GM12878 (cell line): ENCODE results near the gene IGLON5.

Experiments used
- BCL11A ChIP-seq: IDR thresholded peaks from 2 replicates; pipeline ENCODE4 v1.6.1; 2011; ENCODE audit warnings: low read depth, low read length
- DPF2 ChIP-seq: fragments of 450-650 bp; IDR thresholded peaks from 2 replicates; pipeline ENCODE4 v1.6.1; 2017; ENCODE audit warnings: mild to moderate bottlenecking
- E2F4 ChIP-seq: IDR thresholded peaks from 2 replicates; pipeline ENCODE4 v1.6.1; 2012; ENCODE audit warnings: low read depth, low read length, improper control_type of control experiment
- EGR1 ChIP-seq, 2 experiments: IDR thresholded peaks; 1 replicate in 1 of 2; 2 replicates in 1 of 2; pipeline ENCODE4 v1.6.1; 2011 to 2012; ENCODE audit warnings: low read depth in 2 of 2, low read length in 2 of 2, borderline replicate concordance in 1 of 2, mild to moderate bottlenecking in 1 of 2, moderate library complexity in 1 of 2
- EZH2 ChIP-seq: IDR thresholded peaks from 2 replicates; pipeline ENCODE4 v1.6.1; 2012; ENCODE audit warnings: low read depth, mild to moderate bottlenecking, control low read depth, inconsistent platforms, low read length, borderline replicate concordance; ENCODE audit not compliant: control insufficient read depth
- MAX ChIP-seq: IDR thresholded peaks from 2 replicates; pipeline ENCODE4 v1.6.1; 2012; ENCODE audit warnings: low read depth, low read length, improper control_type of control experiment

- TF ChIP-seq DPF2: no peak
- TF ChIP-seq MAX: no peak
- TF ChIP-seq EGR1 (IDR thresholded peaks at IDR 0.05; ENCODE audit: borderline replicate concordance in 1 of 2, low read depth in 2 of 2, low read length in 2 of 2): no peak
- TF ChIP-seq E2F4: no peak
- TF ChIP-seq EZH2: no peak
- TF ChIP-seq BCL11A: no peak
Observed at GRCh38 chr19:51295382-51296126, 15.9 kb upstream of the IGLON5 start.
